A549 (cell line): Measurements from ENCODE around the gene KLHL3.

Experiments used
- CBX8 ChIP-seq: fragments of 200-600 bp; sonication (generic); IDR thresholded peaks from 2 replicates; pipeline ENCODE4 v1.6.1; 2016
- TF ChIP-seq, protein P1 (sequence below): fragments of >200 bp; sonication (Bioruptor Twin); formaldehyde crosslinking; IDR thresholded peaks from 3 replicates; pipeline ENCODE4 v1.5.1; 2016

DNA sequence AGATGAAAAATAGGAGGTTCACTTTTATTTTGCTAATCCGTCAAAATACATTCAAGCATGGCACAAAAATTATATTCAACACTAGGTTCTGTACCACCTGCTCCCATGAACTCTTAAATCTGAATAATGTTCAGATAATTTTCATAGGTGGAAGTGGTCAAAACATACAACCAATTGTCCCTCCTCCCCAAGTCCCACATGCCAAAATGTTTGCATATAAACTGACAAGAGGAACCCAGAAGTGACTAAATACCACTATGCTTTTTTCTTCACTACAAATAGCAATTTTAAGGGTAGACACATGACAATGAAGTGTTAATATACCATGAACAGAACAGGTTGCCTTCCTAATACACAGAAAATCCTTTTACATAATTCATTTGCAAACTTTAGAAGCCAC is 14.5 kb upstream of the KLHL3 start:
- TF ChIP-seq, protein P1, sequence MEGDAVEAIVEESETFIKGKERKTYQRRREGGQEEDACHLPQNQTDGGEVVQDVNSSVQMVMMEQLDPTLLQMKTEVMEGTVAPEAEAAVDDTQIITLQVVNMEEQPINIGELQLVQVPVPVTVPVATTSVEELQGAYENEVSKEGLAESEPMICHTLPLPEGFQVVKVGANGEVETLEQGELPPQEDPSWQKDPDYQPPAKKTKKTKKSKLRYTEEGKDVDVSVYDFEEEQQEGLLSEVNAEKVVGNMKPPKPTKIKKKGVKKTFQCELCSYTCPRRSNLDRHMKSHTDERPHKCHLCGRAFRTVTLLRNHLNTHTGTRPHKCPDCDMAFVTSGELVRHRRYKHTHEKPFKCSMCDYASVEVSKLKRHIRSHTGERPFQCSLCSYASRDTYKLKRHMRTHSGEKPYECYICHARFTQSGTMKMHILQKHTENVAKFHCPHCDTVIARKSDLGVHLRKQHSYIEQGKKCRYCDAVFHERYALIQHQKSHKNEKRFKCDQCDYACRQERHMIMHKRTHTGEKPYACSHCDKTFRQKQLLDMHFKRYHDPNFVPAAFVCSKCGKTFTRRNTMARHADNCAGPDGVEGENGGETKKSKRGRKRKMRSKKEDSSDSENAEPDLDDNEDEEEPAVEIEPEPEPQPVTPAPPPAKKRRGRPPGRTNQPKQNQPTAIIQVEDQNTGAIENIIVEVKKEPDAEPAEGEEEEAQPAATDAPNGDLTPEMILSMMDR = no peak
- no peak for TF ChIP-seq CBX8
